G401.6 (cell line): ENCODE measurements around the gene CETN3.
A peak's percentile ranks its signal among the peaks of the same experiment; 100 is the strongest.

Source experiments
- FAIRE-seq: peaks from 2 replicates; lab custom pipeline; 2012; peaks lifted over from hg19 to GRCh38; lab: Jason Lieb, UNC

The CETN3 gene

GRCh38 chr5:90409318-90410177 is at the start of gene CETN3:
Gene CETN3, minus strand, starts transcription at chr5:90409756. Its CDS starts 95 bp downstream, at chr5:90409661.
- peak; percentile 97 for FAIRE-seq

GRCh38 chr5:90446961-90447360 is 37.4 kb upstream of the CETN3 start:
- no peak for FAIRE-seq

- FAIRE-seq, result no peak
Measured at GRCh38 chr5:90440644-90441043, 31.1 kb upstream of the CETN3 start.

GRCh38 chr5:90438100-90438499 is 28.5 kb upstream of the CETN3 start:
- no peak for FAIRE-seq

GRCh38 chr5:90437663-90438062 is 28.1 kb upstream of the CETN3 start:
- no peak for FAIRE-seq

GRCh38 chr5:90434116-90434714 is 24.7 kb upstream of the CETN3 start:
- FAIRE-seq, result peak; percentile 44

- FAIRE-seq, result no peak
Measured at GRCh38 chr5:90424245-90424644, 14.7 kb upstream of the CETN3 start.

GRCh38 chr5:90421136-90421535 is 11.6 kb upstream of the CETN3 start:
- no peak for FAIRE-seq

GRCh38 chr5:90418214-90418613 is 8.7 kb upstream of the CETN3 start:
- FAIRE-seq, result no peak

- no peak for FAIRE-seq
Measured at GRCh38 chr5:90410178-90410762, 714 bp upstream of the CETN3 start.

GRCh38 chr5:90408571-90409317 is 812 bp downstream of the CETN3 start:
- peak; percentile 73 for FAIRE-seq

GRCh38 chr5:90406466-90406865 is 3.1 kb downstream of the CETN3 start:
- no peak for FAIRE-seq

- FAIRE-seq, result no peak
Measured at GRCh38 chr5:90402521-90403255, 6.9 kb downstream of the CETN3 start.

GRCh38 chr5:90399251-90399650 is 10.3 kb downstream of the CETN3 start:
- FAIRE-seq, result no peak

GRCh38 chr5:90398726-90399125 is 10.8 kb downstream of the CETN3 start:
- no peak for FAIRE-seq

GRCh38 chr5:90395005-90395404 is 14.6 kb downstream of the CETN3 start:
- FAIRE-seq, result peak; percentile 63

- FAIRE-seq, result no peak
Measured at GRCh38 chr5:90390928-90391327, 18.6 kb downstream of the CETN3 start.

- FAIRE-seq, result no peak
Measured at GRCh38 chr5:90390326-90390725, 19.2 kb downstream of the CETN3 start.

- FAIRE-seq, result no peak
Measured at GRCh38 chr5:90387508-90387907, 22.0 kb downstream of the CETN3 start.

GRCh38 chr5:90386099-90386710 is 23.4 kb downstream of the CETN3 start:
- FAIRE-seq, result peak; percentile 82

GRCh38 chr5:90384389-90384788 is 25.2 kb downstream of the CETN3 start:
- FAIRE-seq, result no peak

GRCh38 chr5:90383903-90384302 is 25.7 kb downstream of the CETN3 start:
- FAIRE-seq, result no peak
